Measurements from ENCODE around the gene POLR3GL. TPM values are rescaled to one million over a fixed set of nuclear protein-coding genes. Genes with fewer than 3 reads are reported as not detected.

POLR3GL gene
- total RNA-seq, 1 donor from 2014 or later = 12.0 TPM

- H3K4me1 ChIP-seq = peaks cover 12% of the 10 kb centered on the region
- no peaks in the 10 kb centered on the region for H4K20me1 ChIP-seq (ENCODE audit: low read depth)
- H3K4me3 ChIP-seq = no peak overlapping the region
- no peak overlapping the region for H3K9ac ChIP-seq
- no peak overlapping the region for H3K4me2 ChIP-seq
- no peaks in the 10 kb centered on the region for H3K27me3 ChIP-seq
- no peaks in the 10 kb centered on the region for H3K9me3 ChIP-seq (ENCODE audit: low read depth)
- H3K27ac Mint-ChIP-seq = no peak overlapping the region
- no peak overlapping the region for H3K4me3 Mint-ChIP-seq
- no peak overlapping the region for H3K27ac ChIP-seq
- H3K36me3 Mint-ChIP-seq = no peaks in the 10 kb centered on the region
- no peaks in the 10 kb centered on the region for H3K36me3 ChIP-seq
- H3F3A ChIP-seq (ENCODE audit: low read depth) = peaks cover 18% of the 10 kb centered on the region
- no peak for TF ChIP-seq EZH2 (IDR thresholded peaks at IDR 0.05)
- no peak for TF ChIP-seq CTCF (IDR thresholded peaks at IDR 0.05)
- no peak for TF ChIP-seq EZH2phosphoT487 (IDR thresholded peaks at IDR 0.05)
- no peak for DNase-seq (ENCODE audit: low spot score)
- peaks cover 4% of the 10 kb centered on the region for H3K27me3 Mint-ChIP-seq (ENCODE audit: insufficient read depth, low read depth)
- H3K4me1 Mint-ChIP-seq = peaks cover 22% of the 10 kb centered on the region
- no peak overlapping the region for H2AFZ ChIP-seq (replicated peaks)
- no peaks in the 10 kb centered on the region for H3K79me2 ChIP-seq (ENCODE audit: low read depth)
- no peaks in the 10 kb centered on the region for H3K9me3 Mint-ChIP-seq
Observed at GRCh38 chr1:145983206-145983675, 18.8 kb downstream of the POLR3GL start.

- Histone ChIP-seq H3K9ac (no peak overlapping the region), H2AFZ (replicated peaks) (no peak overlapping the region), H3F3A (ENCODE audit: low read depth) (peaks cover 8% of the 10 kb centered on the region), H4K20me1 (ENCODE audit: low read depth) (no peaks in the 10 kb centered on the region), H3K27ac (no peak overlapping the region), H3K79me2 (ENCODE audit: low read depth) (no peaks in the 10 kb centered on the region), H3K36me3 (no peaks in the 10 kb centered on the region), H3K4me3 (no peak overlapping the region), H3K4me1 (peaks cover 4% of the 10 kb centered on the region), H3K27me3 (no peaks in the 10 kb centered on the region), H3K9me3 (ENCODE audit: low read depth) (no peaks in the 10 kb centered on the region), H3K4me2 (no peak overlapping the region)
- Mint-ChIP-seq H3K27ac (peak overlapping the region; percentile 61), H3K9me3 (no peaks in the 10 kb centered on the region), H3K4me1 (peaks cover 24% of the 10 kb centered on the region), H3K4me3 (peak overlapping the region; percentile 8), H3K36me3 (no peaks in the 10 kb centered on the region), H3K27me3 (ENCODE audit: insufficient read depth, low read depth) (peaks cover 4% of the 10 kb centered on the region)
- TF ChIP-seq CTCF (IDR thresholded peaks at IDR 0.05) = no peak
- TF ChIP-seq EZH2phosphoT487 (IDR thresholded peaks at IDR 0.05) = no peak
- no peak for TF ChIP-seq EZH2 (IDR thresholded peaks at IDR 0.05)
- DNase-seq (ENCODE audit: low spot score) = no peak
Observed at GRCh38 chr1:145983960-145984830, 19.7 kb downstream of the POLR3GL start.

GRCh38 chr1:145985129-145985501 lies 20.6 kb downstream of the POLR3GL start:
- Mint-ChIP-seq H3K36me3 (no peaks in the 10 kb centered on the region), H3K27me3 (ENCODE audit: insufficient read depth, low read depth) (peaks cover 6% of the 10 kb centered on the region), H3K4me3 (no peak overlapping the region), H3K9me3 (no peaks in the 10 kb centered on the region), H3K27ac (peak overlapping the region; percentile 61), H3K4me1 (peaks cover 24% of the 10 kb centered on the region)
- no peaks in the 10 kb centered on the region for H3K36me3 ChIP-seq
- no peak overlapping the region for H3K9ac ChIP-seq
- H3F3A ChIP-seq (ENCODE audit: low read depth) = peaks cover under 1% of the 10 kb centered on the region
- H3K4me1 ChIP-seq = peaks cover 3% of the 10 kb centered on the region
- H3K9me3 ChIP-seq (ENCODE audit: low read depth) = no peaks in the 10 kb centered on the region
- TF ChIP-seq EZH2phosphoT487 (IDR thresholded peaks at IDR 0.05) (no peak), CTCF (IDR thresholded peaks at IDR 0.05) (no peak)
- no peak overlapping the region for H3K4me3 ChIP-seq
- no peak overlapping the region for H3K27ac ChIP-seq
- H3K27me3 ChIP-seq = no peaks in the 10 kb centered on the region
- peak overlapping the region; percentile 55 for H2AFZ ChIP-seq (replicated peaks)
- H3K79me2 ChIP-seq (ENCODE audit: low read depth) = no peaks in the 10 kb centered on the region
- DNase-seq (ENCODE audit: low spot score) = no peak
- no peaks in the 10 kb centered on the region for H4K20me1 ChIP-seq (ENCODE audit: low read depth)
- no peak overlapping the region for H3K4me2 ChIP-seq

All from neural progenitor cell (in vitro differentiated cells).